HEK293 (cell line): ENCODE measurements around the gene SIL1.

Experiments
- CTCF ChIA-PET: fragments of 350-600 bp; formaldehyde crosslinking; extraction: SDS; loops from one replicate; lab custom pipeline; 2021; ENCODE audit warnings: antibody characterized with exemption; lab: Yijun Ruan, JAX
- POLR2A ChIA-PET: fragments of 300-600 bp; formaldehyde crosslinking; extraction: SDS; loops from one replicate; lab custom pipeline; 2020; ENCODE audit warnings: antibody characterized with exemption, inconsistent platforms; lab: Yijun Ruan, JAX
- H3K27ac ChIP-seq: fragments of 200-500 bp; sonication (Bioruptor generic); 2 replicates; pipeline ENCODE4 v1.5.1; 2014; ENCODE audit warnings: low read depth, low read length, control low read depth, inconsistent platforms; ENCODE audit errors: extremely low read depth
- H3K36me3 ChIP-seq, 2 experiments: fragments of 200-500 bp in 1 of 2; sonication (Bioruptor generic) in 1 of 2; 1 replicate in 1 of 2; 2 replicates in 1 of 2; pipeline ENCODE4 v1.5.1; 2014 to 2017; ENCODE audit warnings: inconsistent platforms in 2 of 2, low read length in 2 of 2; ENCODE audit not compliant: control insufficient read depth in 2 of 2, insufficient read depth in 1 of 2
- H3K4me1 ChIP-seq: fragments of 200-500 bp; sonication (Bioruptor generic); 2 replicates; pipeline ENCODE4 v1.5.1; 2014; ENCODE audit warnings: mild to moderate bottlenecking, low read length, inconsistent platforms; ENCODE audit not compliant: control insufficient read depth, insufficient read depth
- H3K4me3 ChIP-seq: 2 replicates; pipeline ENCODE4 v1.5.1; 2011; ENCODE audit warnings: low read depth, mild to moderate bottlenecking, control low read depth, low read length, moderate library complexity
- H3K9me3 ChIP-seq: fragments of 200-500 bp; sonication (Bioruptor generic); 2 replicates; pipeline ENCODE4 v1.5.1; 2014; ENCODE audit warnings: low read depth, low read length, inconsistent platforms; ENCODE audit not compliant: control insufficient read depth, insufficient read depth
- FEZF1 ChIP-seq: fragments of 450-650 bp; formaldehyde crosslinking; IDR thresholded peaks from 2 replicates; pipeline ENCODE4 v1.5.1; 2016; ENCODE audit warnings: missing biosample characterization, missing genetic modification characterization
- INSM2 ChIP-seq: fragments of 450-650 bp; formaldehyde crosslinking; IDR thresholded peaks from 2 replicates; pipeline ENCODE4 v1.5.1; 2016; ENCODE audit warnings: missing biosample characterization, missing genetic modification characterization
- MZF1 ChIP-seq: fragments of 450-650 bp; formaldehyde crosslinking; IDR thresholded peaks from 2 replicates; pipeline ENCODE4 v1.5.1; 2017; ENCODE audit warnings: missing biosample characterization, missing genetic modification characterization, borderline replicate concordance
- PRDM1 ChIP-seq: fragments of 450-650 bp; formaldehyde crosslinking; IDR thresholded peaks from 2 replicates; pipeline ENCODE4; 2016; ENCODE audit warnings: missing biosample characterization, missing genetic modification characterization
- PRDM6 ChIP-seq: fragments of 450-650 bp; formaldehyde crosslinking; IDR thresholded peaks from 2 replicates; pipeline ENCODE4 v1.5.1; 2017; ENCODE audit warnings: missing biosample characterization, missing genetic modification characterization
- ZBTB1 ChIP-seq: fragments of 450-650 bp; formaldehyde crosslinking; IDR thresholded peaks from 2 replicates; pipeline ENCODE4 v1.5.1; 2016; ENCODE audit warnings: missing biosample characterization, missing genetic modification characterization
- ZBTB11 ChIP-seq: fragments of 450-650 bp; formaldehyde crosslinking; conservative IDR thresholded peaks from 2 replicates; pipeline ENCODE4 v1.5.1; 2016; ENCODE audit warnings: low read depth, missing biosample characterization, missing genetic modification characterization
- ZBTB17 ChIP-seq: fragments of 450-650 bp; formaldehyde crosslinking; IDR thresholded peaks from 2 replicates; pipeline ENCODE4 v1.5.1; 2016; ENCODE audit warnings: missing biosample characterization, missing genetic modification characterization
- ZNF157 ChIP-seq: fragments of 450-650 bp; formaldehyde crosslinking; IDR thresholded peaks from 2 replicates; pipeline ENCODE4 v1.5.1; 2016; ENCODE audit warnings: missing biosample characterization, missing genetic modification characterization
- ZNF184 ChIP-seq: fragments of 450-650 bp; IDR thresholded peaks from 2 replicates; pipeline ENCODE4 v1.5.1; 2018; ENCODE audit warnings: missing biosample characterization, mild to moderate bottlenecking, missing genetic modification characterization
- ZNF19 ChIP-seq: fragments of 450-650 bp; formaldehyde crosslinking; IDR thresholded peaks from 2 replicates; pipeline ENCODE4; 2016; ENCODE audit warnings: missing biosample characterization, missing genetic modification characterization, low read depth
- ZNF366 ChIP-seq: fragments of 450-650 bp; formaldehyde crosslinking; conservative IDR thresholded peaks from 2 replicates; pipeline ENCODE4 v1.5.1; 2016; ENCODE audit warnings: missing biosample characterization, missing genetic modification characterization
- ZNF488 ChIP-seq: fragments of 450-650 bp; formaldehyde crosslinking; IDR thresholded peaks from 2 replicates; pipeline ENCODE4 v1.5.1; 2016; ENCODE audit warnings: missing biosample characterization, missing genetic modification characterization
- ZNF510 ChIP-seq: fragments of 450-650 bp; formaldehyde crosslinking; IDR thresholded peaks from 2 replicates; pipeline ENCODE4 v1.5.1; 2018; ENCODE audit warnings: mild to moderate bottlenecking, missing genetic modification characterization, missing biosample characterization; ENCODE audit not compliant: insufficient replicate concordance
- ZNF549 ChIP-seq: fragments of 450-650 bp; IDR thresholded peaks from 2 replicates; pipeline ENCODE4 v1.5.1; 2018; ENCODE audit warnings: missing biosample characterization, missing genetic modification characterization, mild to moderate bottlenecking, inconsistent platforms, moderate library complexity
- ZNF626 ChIP-seq: fragments of 450-650 bp; sonication (Bioruptor Pico); formaldehyde crosslinking; IDR thresholded peaks from 2 replicates; pipeline ENCODE4 v1.5.1; 2018; ENCODE audit warnings: missing biosample characterization, missing genetic modification characterization, inconsistent platforms

SIL1 gene

GRCh38 chr5:139130214-139130613 is 68.0 kb downstream of the SIL1 start:
- no peak for TF ChIP-seq PRDM6 (tag by site-specific recombination)
- no peak for TF ChIP-seq ZNF549 (tag by site-specific recombination)
- TF ChIP-seq ZNF510: no peak
- no peak for TF ChIP-seq ZBTB17 (tag by site-specific recombination)
- TF ChIP-seq MZF1 (tag by site-specific recombination): no peak
- no peak for TF ChIP-seq ZNF626 (tag by site-specific recombination)
- TF ChIP-seq ZNF157 (tag by site-specific recombination): no peak
- no peak for TF ChIP-seq ZNF366 (tag by site-specific recombination)
- no peak overlapping the region for H3K27ac ChIP-seq
- POLR2A ChIA-PET: no interaction called here
- peaks cover 14% of the 10 kb centered on the region for H3K4me1 ChIP-seq
- H3K9me3 ChIP-seq: no peaks in the 10 kb centered on the region
- no peak overlapping the region for H3K4me3 ChIP-seq
- CTCF ChIA-PET: no interaction called here
- peaks cover 0 to 10% of the 10 kb centered on the region in 2 experiments; a peak in 1 of 3 replicates for H3K36me3 ChIP-seq

- no peak overlapping the region for H3K4me3 ChIP-seq
- ChIA-PET POLR2A (no interaction called here), CTCF (no interaction called here)
- peaks cover 0 to 21% of the 10 kb centered on the region in 2 experiments; a peak in 1 of 3 replicates for H3K36me3 ChIP-seq
- H3K27ac ChIP-seq: no peak overlapping the region
- peaks cover 5% of the 10 kb centered on the region for H3K4me1 ChIP-seq
- no peaks in the 10 kb centered on the region for H3K9me3 ChIP-seq
- TF ChIP-seq ZNF19 (tag by site-specific recombination): no peak
- TF ChIP-seq ZNF488: no peak
- TF ChIP-seq ZNF184 (tag by site-specific recombination): no peak
- no peak for TF ChIP-seq ZBTB11 (tag by site-specific recombination)
- TF ChIP-seq INSM2 (tag by site-specific recombination): no peak
- TF ChIP-seq FEZF1: no peak
- TF ChIP-seq ZBTB1 (tag by site-specific recombination): no peak
- TF ChIP-seq PRDM1 (tag by site-specific recombination): no peak
Measured at GRCh38 chr5:139126711-139127111, 71.5 kb downstream of the SIL1 start.
